Measurements from ENCODE around the gene ILDR1.

The ILDR1 gene

DNA sequence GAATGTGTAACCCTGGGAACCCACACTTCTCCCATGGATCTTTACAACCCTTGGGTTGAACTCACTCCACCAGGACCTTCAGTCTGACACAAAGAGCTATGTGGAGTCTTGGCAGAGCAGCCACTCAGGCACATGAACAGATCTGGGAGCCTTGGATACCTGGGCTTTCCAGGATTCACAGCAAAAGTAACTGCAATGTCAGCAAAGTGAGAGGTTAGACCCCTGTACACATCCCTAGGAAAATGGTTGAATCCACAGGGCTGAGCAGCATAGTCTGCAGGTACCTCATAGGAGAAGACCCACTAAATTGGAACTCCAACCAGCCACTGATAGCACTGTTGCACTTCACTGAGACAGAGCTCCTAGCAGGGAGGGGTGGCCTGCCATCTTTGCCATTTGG, 59.6 kb downstream of the ILDR1 start:
- no peak for ATAC-seq
- no peak for TF ChIP-seq OSR1 (CRISPR knock-in tag; IDR thresholded peaks at IDR 0.05)
- no peak for TF ChIP-seq TOX (CRISPR knock-in tag; IDR thresholded peaks at IDR 0.05; ENCODE audit: borderline replicate concordance)
- TF ChIP-seq BACH2 (CRISPR knock-in tag; IDR thresholded peaks at IDR 0.05; ENCODE audit: borderline replicate concordance), result no peak
- no peak for TF ChIP-seq RARB (CRISPR knock-in tag; IDR thresholded peaks at IDR 0.05)
- TF ChIP-seq, protein P1, sequence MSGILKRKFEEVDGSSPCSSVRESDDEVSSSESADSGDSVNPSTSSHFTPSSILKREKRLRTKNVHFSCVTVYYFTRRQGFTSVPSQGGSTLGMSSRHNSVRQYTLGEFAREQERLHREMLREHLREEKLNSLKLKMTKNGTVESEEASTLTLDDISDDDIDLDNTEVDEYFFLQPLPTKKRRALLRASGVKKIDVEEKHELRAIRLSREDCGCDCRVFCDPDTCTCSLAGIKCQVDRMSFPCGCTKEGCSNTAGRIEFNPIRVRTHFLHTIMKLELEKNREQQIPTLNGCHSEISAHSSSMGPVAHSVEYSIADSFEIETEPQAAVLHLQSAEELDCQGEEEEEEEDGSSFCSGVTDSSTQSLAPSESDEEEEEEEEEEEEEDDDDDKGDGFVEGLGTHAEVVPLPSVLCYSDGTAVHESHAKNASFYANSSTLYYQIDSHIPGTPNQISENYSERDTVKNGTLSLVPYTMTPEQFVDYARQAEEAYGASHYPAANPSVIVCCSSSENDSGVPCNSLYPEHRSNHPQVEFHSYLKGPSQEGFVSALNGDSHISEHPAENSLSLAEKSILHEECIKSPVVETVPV (CRISPR knock-in tag; IDR thresholded peaks at IDR 0.05), result no peak
- TF ChIP-seq, protein P2, sequence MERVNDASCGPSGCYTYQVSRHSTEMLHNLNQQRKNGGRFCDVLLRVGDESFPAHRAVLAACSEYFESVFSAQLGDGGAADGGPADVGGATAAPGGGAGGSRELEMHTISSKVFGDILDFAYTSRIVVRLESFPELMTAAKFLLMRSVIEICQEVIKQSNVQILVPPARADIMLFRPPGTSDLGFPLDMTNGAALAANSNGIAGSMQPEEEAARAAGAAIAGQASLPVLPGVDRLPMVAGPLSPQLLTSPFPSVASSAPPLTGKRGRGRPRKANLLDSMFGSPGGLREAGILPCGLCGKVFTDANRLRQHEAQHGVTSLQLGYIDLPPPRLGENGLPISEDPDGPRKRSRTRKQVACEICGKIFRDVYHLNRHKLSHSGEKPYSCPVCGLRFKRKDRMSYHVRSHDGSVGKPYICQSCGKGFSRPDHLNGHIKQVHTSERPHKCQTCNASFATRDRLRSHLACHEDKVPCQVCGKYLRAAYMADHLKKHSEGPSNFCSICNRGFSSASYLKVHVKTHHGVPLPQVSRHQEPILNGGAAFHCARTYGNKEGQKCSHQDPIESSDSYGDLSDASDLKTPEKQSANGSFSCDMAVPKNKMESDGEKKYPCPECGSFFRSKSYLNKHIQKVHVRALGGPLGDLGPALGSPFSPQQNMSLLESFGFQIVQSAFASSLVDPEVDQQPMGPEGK (CRISPR knock-in tag; IDR thresholded peaks at IDR 0.05; ENCODE audit: borderline replicate concordance), result no peak
- TF ChIP-seq ZFP30 (CRISPR knock-in tag; IDR thresholded peaks at IDR 0.05), result no peak
- TF ChIP-seq, protein P3, sequence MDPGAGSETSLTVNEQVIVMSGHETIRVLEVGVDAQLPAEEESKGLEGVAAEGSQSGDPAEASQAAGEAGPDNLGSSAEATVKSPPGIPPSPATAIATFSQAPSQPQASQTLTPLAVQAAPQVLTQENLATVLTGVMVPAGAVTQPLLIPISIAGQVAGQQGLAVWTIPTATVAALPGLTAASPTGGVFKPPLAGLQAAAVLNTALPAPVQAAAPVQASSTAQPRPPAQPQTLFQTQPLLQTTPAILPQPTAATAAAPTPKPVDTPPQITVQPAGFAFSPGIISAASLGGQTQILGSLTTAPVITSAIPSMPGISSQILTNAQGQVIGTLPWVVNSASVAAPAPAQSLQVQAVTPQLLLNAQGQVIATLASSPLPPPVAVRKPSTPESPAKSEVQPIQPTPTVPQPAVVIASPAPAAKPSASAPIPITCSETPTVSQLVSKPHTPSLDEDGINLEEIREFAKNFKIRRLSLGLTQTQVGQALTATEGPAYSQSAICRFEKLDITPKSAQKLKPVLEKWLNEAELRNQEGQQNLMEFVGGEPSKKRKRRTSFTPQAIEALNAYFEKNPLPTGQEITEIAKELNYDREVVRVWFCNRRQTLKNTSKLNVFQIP (CRISPR knock-in tag; IDR thresholded peaks at IDR 0.05; ENCODE audit: borderline replicate concordance, low read depth), result no peak
- TF ChIP-seq, protein P4, sequence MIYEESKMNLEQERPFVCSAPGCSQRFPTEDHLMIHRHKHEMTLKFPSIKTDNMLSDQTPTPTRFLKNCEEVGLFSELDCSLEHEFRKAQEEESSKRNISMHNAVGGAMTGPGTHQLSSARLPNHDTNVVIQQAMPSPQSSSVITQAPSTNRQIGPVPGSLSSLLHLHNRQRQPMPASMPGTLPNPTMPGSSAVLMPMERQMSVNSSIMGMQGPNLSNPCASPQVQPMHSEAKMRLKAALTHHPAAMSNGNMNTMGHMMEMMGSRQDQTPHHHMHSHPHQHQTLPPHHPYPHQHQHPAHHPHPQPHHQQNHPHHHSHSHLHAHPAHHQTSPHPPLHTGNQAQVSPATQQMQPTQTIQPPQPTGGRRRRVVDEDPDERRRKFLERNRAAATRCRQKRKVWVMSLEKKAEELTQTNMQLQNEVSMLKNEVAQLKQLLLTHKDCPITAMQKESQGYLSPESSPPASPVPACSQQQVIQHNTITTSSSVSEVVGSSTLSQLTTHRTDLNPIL (CRISPR knock-in tag; IDR thresholded peaks at IDR 0.05; ENCODE audit: low read depth), result no peak
- no peak for TF ChIP-seq ZC3H10 (CRISPR knock-in tag; IDR thresholded peaks at IDR 0.05)
- TF ChIP-seq TCF4 (CRISPR knock-in tag; IDR thresholded peaks at IDR 0.05; ENCODE audit: borderline replicate concordance), result no peak
- no peak for TF ChIP-seq SNAI2 (CRISPR knock-in tag; IDR thresholded peaks at IDR 0.05)

DNA sequence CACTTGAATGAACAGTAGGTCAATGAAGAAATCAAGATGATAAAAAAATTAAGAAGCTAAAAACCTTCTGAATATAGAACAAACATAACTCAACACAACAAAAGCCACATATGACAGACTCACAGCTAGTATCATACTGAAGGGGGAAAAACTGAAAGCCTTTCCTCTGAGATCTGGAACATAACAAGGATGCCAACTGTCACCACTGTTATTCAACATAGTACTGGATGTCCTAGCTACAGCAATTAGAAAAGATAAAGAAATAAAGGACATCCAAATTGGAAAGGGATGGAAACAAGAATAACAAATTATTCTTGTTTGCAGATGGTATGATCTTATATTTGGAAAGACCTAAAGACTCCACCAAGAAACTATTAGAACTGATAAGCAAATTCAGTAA, 60.8 kb downstream of the ILDR1 start:
- ATAC-seq, result no peak
- TF ChIP-seq GLIS3 (CRISPR knock-in tag; IDR thresholded peaks at IDR 0.05) (no peak), ZC3H10 (CRISPR knock-in tag; IDR thresholded peaks at IDR 0.05) (no peak), ESRRG (CRISPR knock-in tag; IDR thresholded peaks at IDR 0.05) (no peak), OSR1 (CRISPR knock-in tag; IDR thresholded peaks at IDR 0.05) (no peak), TCF4 (CRISPR knock-in tag; IDR thresholded peaks at IDR 0.05; ENCODE audit: borderline replicate concordance) (no peak), PPARA (CRISPR knock-in tag; IDR thresholded peaks at IDR 0.05; ENCODE audit: borderline replicate concordance) (no peak), ZFP3 (CRISPR knock-in tag; IDR thresholded peaks at IDR 0.05) (no peak), SNAI2 (CRISPR knock-in tag; IDR thresholded peaks at IDR 0.05) (no peak), CSDC2 (CRISPR knock-in tag; IDR thresholded peaks at IDR 0.05) (no peak), ZNF8 (CRISPR knock-in tag; IDR thresholded peaks at IDR 0.05) (no peak), ZFP30 (CRISPR knock-in tag; IDR thresholded peaks at IDR 0.05) (no peak), ISL1 (CRISPR knock-in tag; IDR thresholded peaks at IDR 0.05) (no peak), ZNF70 (CRISPR knock-in tag; IDR thresholded peaks at IDR 0.05) (no peak), RARB (CRISPR knock-in tag; IDR thresholded peaks at IDR 0.05) (no peak), ARNTL (CRISPR knock-in tag; IDR thresholded peaks at IDR 0.05; ENCODE audit: borderline replicate concordance, low read depth) (no peak), TOX (CRISPR knock-in tag; IDR thresholded peaks at IDR 0.05; ENCODE audit: borderline replicate concordance) (no peak)
- TF ChIP-seq, protein P2 (CRISPR knock-in tag; IDR thresholded peaks at IDR 0.05; ENCODE audit: borderline replicate concordance), result no peak
- TF ChIP-seq, protein P3 (CRISPR knock-in tag; IDR thresholded peaks at IDR 0.05; ENCODE audit: borderline replicate concordance, low read depth), result no peak
- TF ChIP-seq, protein P4 (CRISPR knock-in tag; IDR thresholded peaks at IDR 0.05; ENCODE audit: low read depth), result no peak
- TF ChIP-seq, protein P1 (CRISPR knock-in tag; IDR thresholded peaks at IDR 0.05), result no peak
